ENCODE data around the gene SYNDIG1L.

Gene SYNDIG1L

GRCh38 chr14:74427651-74428050 lies 1.6 kb upstream of the SYNDIG1L start:
- H3K4me2 ChIP-seq (ENCODE audit: low read length) = no peak overlapping the region
- H3K36me3 ChIP-seq (ENCODE audit: control insufficient read depth, insufficient read depth, low read length) = no peaks in the 10 kb centered on the region
- H3K79me2 ChIP-seq = no peaks in the 10 kb centered on the region
- no peaks in the 10 kb centered on the region for H3K4me1 ChIP-seq
- H3K27ac ChIP-seq = no peak overlapping the region
- no peak overlapping the region for H3K9ac ChIP-seq
- H3K4me3 ChIP-seq (ENCODE audit: low read depth, low read length) = no peak overlapping the region
- H3K27me3 ChIP-seq (ENCODE audit: control insufficient read depth, insufficient read depth, low read length) = no peaks in the 10 kb centered on the region
- no peak for TF ChIP-seq CTCF (IDR thresholded peaks at IDR 0.05)
- H3K9me3 ChIP-seq (ENCODE audit: control insufficient read depth, low read length) = no peaks in the 10 kb centered on the region
- no peak overlapping the region for H2AFZ ChIP-seq

GRCh38 chr14:74425525-74426201 lies 347 bp downstream of the SYNDIG1L start:
- Histone ChIP-seq H3K9ac (no peak overlapping the region), H3K4me2 (ENCODE audit: low read length) (no peak overlapping the region), H3K4me1 (no peaks in the 10 kb centered on the region), H3K4me3 (ENCODE audit: low read depth, low read length) (no peak overlapping the region), H2AFZ (peak overlapping the region; percentile 73), H3K27ac (no peak overlapping the region), H3K79me2 (no peaks in the 10 kb centered on the region), H3K36me3 (ENCODE audit: control insufficient read depth, insufficient read depth, low read length) (no peaks in the 10 kb centered on the region), H3K27me3 (ENCODE audit: control insufficient read depth, insufficient read depth, low read length) (no peaks in the 10 kb centered on the region), H3K9me3 (ENCODE audit: control insufficient read depth, low read length) (no peaks in the 10 kb centered on the region)
- TF ChIP-seq CTCF (IDR thresholded peaks at IDR 0.05) = no peak

- Histone ChIP-seq H3K9ac (no peak overlapping the region), H3K9me3 (ENCODE audit: control insufficient read depth, low read length) (no peaks in the 10 kb centered on the region), H3K27me3 (ENCODE audit: control insufficient read depth, insufficient read depth, low read length) (no peaks in the 10 kb centered on the region), H3K4me1 (no peaks in the 10 kb centered on the region), H3K27ac (no peak overlapping the region), H2AFZ (no peak overlapping the region), H3K4me2 (ENCODE audit: low read length) (no peak overlapping the region), H3K79me2 (no peaks in the 10 kb centered on the region), H3K36me3 (ENCODE audit: control insufficient read depth, insufficient read depth, low read length) (no peaks in the 10 kb centered on the region), H3K4me3 (ENCODE audit: low read depth, low read length) (no peak overlapping the region)
- TF ChIP-seq CTCF (IDR thresholded peaks at IDR 0.05) = no peak
Observed at GRCh38 chr14:74424606-74425005, 1.4 kb downstream of the SYNDIG1L start.

- no peaks in the 10 kb centered on the region for H3K27me3 ChIP-seq (ENCODE audit: control insufficient read depth, insufficient read depth, low read length)
- TF ChIP-seq CTCF (IDR thresholded peaks at IDR 0.05) = no peak
Observed at GRCh38 chr14:74423246-74423645, 2.8 kb downstream of the SYNDIG1L start.

GRCh38 chr14:74421981-74422380 lies 4.0 kb downstream of the SYNDIG1L start:
- no peak overlapping the region for H3K4me3 ChIP-seq (ENCODE audit: low read depth, low read length)
- H3K79me2 ChIP-seq = no peaks in the 10 kb centered on the region
- H3K36me3 ChIP-seq (ENCODE audit: control insufficient read depth, insufficient read depth, low read length) = no peaks in the 10 kb centered on the region
- no peak overlapping the region for H2AFZ ChIP-seq
- no peak overlapping the region for H3K4me2 ChIP-seq (ENCODE audit: low read length)
- no peaks in the 10 kb centered on the region for H3K4me1 ChIP-seq
- TF ChIP-seq CTCF (IDR thresholded peaks at IDR 0.05) = no peak
- no peak overlapping the region for H3K27ac ChIP-seq
- H3K9me3 ChIP-seq (ENCODE audit: control insufficient read depth, low read length) = no peaks in the 10 kb centered on the region
- no peaks in the 10 kb centered on the region for H3K27me3 ChIP-seq (ENCODE audit: control insufficient read depth, insufficient read depth, low read length)
- H3K9ac ChIP-seq = no peak overlapping the region

More at GRCh38 chr14:74423246-74423645, 2.8 kb downstream of the SYNDIG1L start:
- Histone ChIP-seq H3K9me3 (ENCODE audit: control insufficient read depth, low read length) (no peaks in the 10 kb centered on the region), H3K9ac (no peak overlapping the region), H2AFZ (no peak overlapping the region), H3K4me3 (ENCODE audit: low read depth, low read length) (no peak overlapping the region), H3K4me1 (no peaks in the 10 kb centered on the region), H3K27ac (no peak overlapping the region), H3K36me3 (ENCODE audit: control insufficient read depth, insufficient read depth, low read length) (no peaks in the 10 kb centered on the region), H3K79me2 (no peaks in the 10 kb centered on the region), H3K4me2 (ENCODE audit: low read length) (no peak overlapping the region)

Data from parathyroid adenoma (tissue), 2 donors.